GM21723 (cell line): ENCODE results near the gene OR10A2.
"Not testable (repeated sequence)": the region's sequence is repeated elsewhere in the genome, so short reads cannot be mapped to it uniquely, and the experiment has no call there.

Experiments used
- ATAC-seq: cut with Tn5 transposase; IDR thresholded peaks from one replicate; pipeline ENCODE4 v1.9.1; 2021; ENCODE audit warnings: mild to moderate bottlenecking, moderate library complexity; ENCODE audit not compliant: unreplicated experiment

The OR10A2 gene

DNA sequence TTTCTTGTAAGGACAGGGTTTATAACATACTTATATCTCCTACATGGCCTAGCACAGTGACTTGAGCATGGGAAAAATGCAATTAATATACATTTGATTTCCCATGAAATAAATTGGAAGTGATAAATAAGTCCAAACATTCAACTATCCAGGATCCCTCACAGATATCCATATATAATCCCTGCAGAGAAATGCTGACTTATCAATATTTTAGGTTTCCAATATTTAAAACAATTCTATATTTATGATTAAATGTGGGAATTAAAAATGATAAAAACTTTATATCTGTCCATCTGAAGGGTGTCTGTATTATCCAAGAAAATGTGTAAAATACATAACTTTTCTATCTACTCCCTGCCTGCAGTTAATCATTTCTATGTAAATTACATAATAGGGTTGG lies 19.9 kb downstream of the OR10A2 start:
- ATAC-seq = no peak

DNA sequence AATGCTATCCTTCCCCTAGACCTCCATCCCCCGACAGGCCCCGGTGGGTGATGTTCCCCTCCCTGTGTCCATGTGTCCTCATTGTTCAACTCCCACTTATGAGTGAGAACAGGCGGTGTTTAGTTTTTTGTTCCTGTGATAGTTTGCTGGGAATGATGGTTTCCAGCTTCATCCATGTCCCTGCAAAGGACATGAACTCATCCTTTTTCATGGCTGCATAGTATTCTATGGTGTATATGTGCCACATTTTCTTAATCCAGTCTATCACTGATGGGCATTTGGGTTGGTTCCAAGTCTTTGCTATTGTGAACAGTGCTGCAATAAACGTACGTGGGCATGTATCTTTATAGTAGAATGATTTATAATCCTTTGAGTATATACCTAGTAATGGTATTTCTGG lies 24.9 kb downstream of the OR10A2 start:
- ATAC-seq = not testable (repeated sequence)

DNA sequence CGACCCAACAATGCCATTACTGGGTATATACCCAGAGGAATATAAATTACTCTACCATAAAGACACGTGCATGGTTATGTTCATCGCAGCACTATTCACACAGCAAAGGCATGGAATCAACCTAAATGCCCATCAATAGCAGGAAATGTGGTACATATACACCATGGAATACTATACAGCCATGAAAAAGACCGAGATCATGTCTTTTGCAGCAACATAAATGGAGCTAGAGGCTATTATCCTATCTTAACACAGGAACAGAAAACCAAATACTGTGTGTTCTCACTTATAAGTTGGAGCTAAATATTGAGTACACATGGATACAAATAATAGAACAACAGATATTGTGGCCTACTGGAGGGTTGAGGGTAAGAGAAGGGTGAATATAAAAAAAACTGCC lies 26.0 kb downstream of the OR10A2 start:
- ATAC-seq = no peak

DNA sequence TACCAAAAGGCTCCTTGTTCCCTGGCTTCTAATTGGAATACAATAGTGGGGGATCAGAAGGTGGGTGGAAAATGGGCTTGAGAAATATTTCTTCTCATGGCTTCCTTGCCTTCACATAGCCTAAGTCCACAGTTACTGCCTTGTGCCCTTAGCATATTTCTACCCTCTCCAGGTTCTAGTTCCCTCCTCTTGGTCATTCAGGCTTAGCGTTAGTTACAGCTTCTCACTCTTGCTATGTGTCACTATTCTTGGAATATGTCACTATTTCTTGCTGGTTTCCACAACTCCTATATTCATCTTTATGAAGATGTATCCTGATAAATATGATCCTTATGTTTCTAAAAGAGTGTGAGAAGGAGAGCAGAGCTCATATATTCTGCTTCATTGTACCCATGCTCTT lies 27.0 kb downstream of the OR10A2 start:
- ATAC-seq = no peak

DNA sequence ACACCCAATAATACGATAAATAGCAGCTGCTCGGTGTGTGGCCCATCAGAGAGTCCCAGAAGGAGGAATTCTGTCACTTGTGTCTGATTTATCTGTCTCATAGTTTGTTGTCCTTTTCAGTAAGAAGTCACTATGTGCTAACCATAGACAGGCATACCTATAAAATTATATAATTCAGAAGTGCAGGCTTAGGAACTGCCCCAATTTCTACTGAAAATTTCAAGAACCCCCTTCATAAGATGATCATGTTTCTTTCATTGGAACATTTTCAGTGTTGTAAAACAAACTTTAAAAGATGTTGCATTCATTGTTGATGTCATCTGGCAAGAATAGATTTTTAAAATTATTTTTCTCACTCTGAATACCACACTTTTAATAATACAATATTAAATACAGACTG lies 29.5 kb downstream of the OR10A2 start, which contains the start of gene OR2D2:
OR2D2 (minus strand) TSS at position 101 of the 400 bp plus-strand sequence; CDS start at position 101, 0 bp downstream.
- no peak for ATAC-seq

DNA sequence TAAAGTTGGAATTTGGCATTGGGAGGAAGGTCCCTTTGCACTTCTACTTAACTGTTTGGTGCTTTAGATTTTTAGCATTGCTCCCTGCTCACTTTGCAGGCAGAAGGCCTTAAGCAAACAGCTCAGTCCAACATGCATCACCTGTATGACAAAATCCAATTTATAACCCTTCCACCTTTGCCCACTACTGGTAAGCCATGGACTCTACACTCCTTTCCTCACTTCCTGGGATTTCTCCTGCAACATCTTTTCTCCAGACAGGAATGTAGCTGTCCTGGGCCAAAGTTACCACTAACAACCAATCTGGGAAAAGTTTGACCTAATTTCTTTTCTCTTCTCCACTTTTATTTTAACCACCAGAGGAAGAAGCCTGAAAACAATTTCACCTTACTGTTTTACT lies 31.2 kb downstream of the OR10A2 start:
- ATAC-seq = no peak

- peak; percentile 85 for ATAC-seq
Observed at GRCh38 chr11:6895010-6895409, 32.2 kb downstream of the OR10A2 start.

GRCh38 chr11:6898911-6899310 lies 36.1 kb downstream of the OR10A2 start:
- no peak for ATAC-seq

- no peak for ATAC-seq
Observed at GRCh38 chr11:6900327-6900999, 37.6 kb downstream of the OR10A2 start.

GRCh38 chr11:6904804-6905203 lies 41.9 kb downstream of the OR10A2 start:
- ATAC-seq = not testable (repeated sequence)

DNA sequence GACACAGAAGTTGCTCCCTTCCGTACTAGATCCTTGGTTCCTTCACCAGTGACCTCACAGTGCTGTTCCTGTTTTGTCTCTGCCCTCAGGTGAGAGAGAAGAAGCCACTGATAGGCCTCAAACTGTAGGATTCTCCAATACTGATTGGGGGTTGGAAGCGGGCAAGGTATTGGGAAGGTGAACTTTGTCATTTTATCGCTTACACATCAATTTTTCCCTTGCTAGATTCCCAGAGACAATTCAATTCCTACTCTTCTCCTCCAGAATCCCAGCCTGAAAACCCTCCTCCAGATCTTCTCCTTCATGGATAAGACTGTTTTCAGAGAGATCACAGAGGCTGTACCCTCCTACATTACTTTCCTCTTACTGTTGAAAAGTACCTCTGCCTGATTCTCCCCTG lies 48.5 kb downstream of the OR10A2 start:
- no peak for ATAC-seq

DNA sequence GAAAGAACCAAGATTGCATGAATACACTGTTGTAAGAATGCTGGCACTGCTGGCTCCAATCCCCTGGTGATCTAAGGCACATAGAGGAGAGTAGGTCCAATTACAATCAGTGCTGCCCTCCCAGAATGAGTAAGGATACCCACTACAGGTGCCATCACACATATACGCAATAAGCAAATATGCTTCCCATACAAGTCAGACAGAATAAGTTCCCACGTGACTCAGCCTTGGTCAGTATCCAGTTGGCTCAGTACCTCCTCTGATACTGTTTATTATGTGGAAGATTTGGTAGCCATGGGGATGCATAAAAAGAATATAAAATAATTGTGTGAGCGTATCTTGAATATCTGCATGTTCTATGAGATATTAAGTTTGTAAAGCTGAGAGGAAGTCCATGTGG lies 49.1 kb downstream of the OR10A2 start:
- ATAC-seq = no peak

- ATAC-seq = no peak
Observed at GRCh38 chr11:6919698-6920097, 56.8 kb downstream of the OR10A2 start.

- ATAC-seq = no peak
Observed at GRCh38 chr11:6920702-6921101, 57.8 kb downstream of the OR10A2 start, which contains the start of gene OR2D3. TSS of gene OR2D3 (plus strand) at chr11:6921002. CDS start at chr11:6921002, 0 bp downstream.
